NB4 (cell line): ENCODE data around the gene IFFO2.

ENCODE experiments used
- CTCF ChIP-seq: IDR thresholded peaks from one replicate; pipeline ENCODE4 v1.5.1; 2012; ENCODE audit warnings: low read depth, low read length
- POLR2A ChIP-seq: IDR thresholded peaks from 2 replicates; pipeline ENCODE4 v1.6.1; 2011; ENCODE audit warnings: mild to moderate bottlenecking; ENCODE audit not compliant: insufficient read length; ENCODE audit errors: extremely low read depth

- TF ChIP-seq CTCF (no peak), POLR2A (no peak)
Measured at GRCh38 chr1:18970358-18970757, 13.9 kb upstream of the IFFO2 start.
